Hepatocyte (in vitro differentiated cells): ENCODE data around the gene GTF3C1.

Experiments used
- EZH2 ChIP-seq: fragments of 200-600 bp; sonication (generic); IDR thresholded peaks from 2 replicates; pipeline ENCODE4 v1.6.1; 2016; ENCODE audit warnings: antibody characterized with exemption, mild to moderate bottlenecking, borderline replicate concordance
- TF ChIP-seq, protein P1 (sequence below): fragments of 200-600 bp; sonication (generic); IDR thresholded peaks from 2 replicates; pipeline ENCODE4 v1.5.1; 2016; ENCODE audit warnings: antibody characterized with exemption, mild to moderate bottlenecking; ENCODE audit not compliant: poor library complexity

DNA sequence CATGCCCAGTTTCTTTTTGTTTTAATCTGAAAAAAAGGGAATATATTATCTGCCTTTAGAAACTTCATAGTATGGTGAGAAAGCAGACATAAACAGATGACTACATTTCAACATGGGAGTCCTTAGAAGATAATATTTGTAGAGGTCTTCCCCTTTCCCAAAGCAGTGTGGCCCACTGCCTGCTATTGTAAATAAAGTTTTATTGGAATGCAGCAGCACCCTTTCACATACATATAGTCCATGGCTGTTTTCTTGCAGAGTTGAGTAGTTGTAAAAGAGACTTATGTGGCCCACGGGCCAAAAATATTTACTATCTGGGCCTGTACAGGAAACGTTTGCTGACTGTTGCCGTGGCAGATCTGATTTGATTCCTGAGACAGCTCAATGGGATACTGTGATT, 8.7 kb upstream of the GTF3C1 start:
- TF ChIP-seq, protein P1, sequence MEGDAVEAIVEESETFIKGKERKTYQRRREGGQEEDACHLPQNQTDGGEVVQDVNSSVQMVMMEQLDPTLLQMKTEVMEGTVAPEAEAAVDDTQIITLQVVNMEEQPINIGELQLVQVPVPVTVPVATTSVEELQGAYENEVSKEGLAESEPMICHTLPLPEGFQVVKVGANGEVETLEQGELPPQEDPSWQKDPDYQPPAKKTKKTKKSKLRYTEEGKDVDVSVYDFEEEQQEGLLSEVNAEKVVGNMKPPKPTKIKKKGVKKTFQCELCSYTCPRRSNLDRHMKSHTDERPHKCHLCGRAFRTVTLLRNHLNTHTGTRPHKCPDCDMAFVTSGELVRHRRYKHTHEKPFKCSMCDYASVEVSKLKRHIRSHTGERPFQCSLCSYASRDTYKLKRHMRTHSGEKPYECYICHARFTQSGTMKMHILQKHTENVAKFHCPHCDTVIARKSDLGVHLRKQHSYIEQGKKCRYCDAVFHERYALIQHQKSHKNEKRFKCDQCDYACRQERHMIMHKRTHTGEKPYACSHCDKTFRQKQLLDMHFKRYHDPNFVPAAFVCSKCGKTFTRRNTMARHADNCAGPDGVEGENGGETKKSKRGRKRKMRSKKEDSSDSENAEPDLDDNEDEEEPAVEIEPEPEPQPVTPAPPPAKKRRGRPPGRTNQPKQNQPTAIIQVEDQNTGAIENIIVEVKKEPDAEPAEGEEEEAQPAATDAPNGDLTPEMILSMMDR: no peak
- TF ChIP-seq EZH2: no peak
